LNCAP (cell line): ENCODE measurements around the gene TAF5L.

Experiments used
- TF ChIP-seq, protein P1 (sequence below): fragments of 450-650 bp; IDR thresholded peaks from 2 replicates; pipeline ENCODE4 v1.5.1; 2017; ENCODE audit warnings: mild to moderate bottlenecking

The TAF5L gene

GRCh38 chr1:229572286-229572685 lies 53.6 kb downstream of the TAF5L start:
- TF ChIP-seq, protein P1, sequence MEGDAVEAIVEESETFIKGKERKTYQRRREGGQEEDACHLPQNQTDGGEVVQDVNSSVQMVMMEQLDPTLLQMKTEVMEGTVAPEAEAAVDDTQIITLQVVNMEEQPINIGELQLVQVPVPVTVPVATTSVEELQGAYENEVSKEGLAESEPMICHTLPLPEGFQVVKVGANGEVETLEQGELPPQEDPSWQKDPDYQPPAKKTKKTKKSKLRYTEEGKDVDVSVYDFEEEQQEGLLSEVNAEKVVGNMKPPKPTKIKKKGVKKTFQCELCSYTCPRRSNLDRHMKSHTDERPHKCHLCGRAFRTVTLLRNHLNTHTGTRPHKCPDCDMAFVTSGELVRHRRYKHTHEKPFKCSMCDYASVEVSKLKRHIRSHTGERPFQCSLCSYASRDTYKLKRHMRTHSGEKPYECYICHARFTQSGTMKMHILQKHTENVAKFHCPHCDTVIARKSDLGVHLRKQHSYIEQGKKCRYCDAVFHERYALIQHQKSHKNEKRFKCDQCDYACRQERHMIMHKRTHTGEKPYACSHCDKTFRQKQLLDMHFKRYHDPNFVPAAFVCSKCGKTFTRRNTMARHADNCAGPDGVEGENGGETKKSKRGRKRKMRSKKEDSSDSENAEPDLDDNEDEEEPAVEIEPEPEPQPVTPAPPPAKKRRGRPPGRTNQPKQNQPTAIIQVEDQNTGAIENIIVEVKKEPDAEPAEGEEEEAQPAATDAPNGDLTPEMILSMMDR: no peak

- TF ChIP-seq, protein P1: no peak
Measured at GRCh38 chr1:229570891-229571516, 54.9 kb downstream of the TAF5L start.

GRCh38 chr1:229570305-229570704 lies 55.6 kb downstream of the TAF5L start:
- TF ChIP-seq, protein P1: no peak

DNA sequence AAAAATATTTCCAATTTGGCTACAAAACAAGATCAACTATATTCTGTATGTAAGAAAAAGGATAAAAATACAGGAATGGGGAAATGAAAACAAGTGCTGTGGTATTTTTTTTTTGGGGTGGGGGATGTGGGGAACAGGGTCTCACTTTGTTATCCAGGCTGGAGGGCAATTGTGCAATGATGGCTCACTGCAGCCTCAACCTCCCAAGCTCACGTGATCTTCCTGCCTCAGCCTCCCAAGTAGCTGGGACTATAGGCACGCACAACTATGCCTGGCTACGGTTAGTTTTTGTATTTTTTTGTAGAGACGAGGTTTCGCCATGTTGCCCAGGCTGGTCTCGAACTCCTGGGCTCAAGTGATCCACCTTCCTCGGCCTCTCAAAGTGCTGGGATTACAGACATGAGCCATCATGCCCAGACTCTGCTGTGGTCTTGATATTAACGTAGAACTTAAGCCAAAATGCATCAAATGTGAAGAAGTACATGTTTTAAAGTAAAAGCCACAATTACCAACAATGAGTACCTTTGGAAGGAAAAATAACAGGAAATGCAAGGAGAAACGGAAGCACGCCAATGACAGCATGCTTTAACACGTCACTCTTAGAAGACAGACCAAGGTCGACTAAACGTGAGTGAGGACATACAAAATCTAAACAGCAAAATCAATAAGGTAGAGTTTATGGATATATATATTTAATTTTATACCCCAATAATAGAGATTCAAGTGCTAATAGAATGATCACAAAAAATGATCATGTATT lies 58.6 kb downstream of the TAF5L start:
- TF ChIP-seq, protein P1: no peak

DNA sequence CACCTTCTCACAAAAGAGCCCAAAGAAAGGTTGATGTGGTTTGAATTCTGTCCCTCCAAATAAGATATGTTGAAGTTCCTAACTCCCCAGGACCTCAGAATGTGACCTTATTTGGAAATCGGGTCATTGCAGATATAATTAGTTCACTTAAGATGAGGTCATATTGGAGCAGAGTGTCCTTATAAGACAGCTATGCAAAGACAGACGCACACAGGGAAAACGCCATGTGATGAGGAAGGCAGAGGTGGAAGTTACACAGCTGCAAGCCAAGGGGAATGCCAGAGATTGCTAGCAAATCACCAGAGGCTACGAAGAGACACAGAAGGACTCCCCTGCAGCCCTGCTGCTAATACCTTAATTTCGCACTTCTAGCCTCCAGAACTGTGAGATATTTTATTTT lies 62.2 kb downstream of the TAF5L start:
- TF ChIP-seq, protein P1: no peak

- TF ChIP-seq, protein P1: no peak
Measured at GRCh38 chr1:229563241-229563640, 62.7 kb downstream of the TAF5L start.

DNA sequence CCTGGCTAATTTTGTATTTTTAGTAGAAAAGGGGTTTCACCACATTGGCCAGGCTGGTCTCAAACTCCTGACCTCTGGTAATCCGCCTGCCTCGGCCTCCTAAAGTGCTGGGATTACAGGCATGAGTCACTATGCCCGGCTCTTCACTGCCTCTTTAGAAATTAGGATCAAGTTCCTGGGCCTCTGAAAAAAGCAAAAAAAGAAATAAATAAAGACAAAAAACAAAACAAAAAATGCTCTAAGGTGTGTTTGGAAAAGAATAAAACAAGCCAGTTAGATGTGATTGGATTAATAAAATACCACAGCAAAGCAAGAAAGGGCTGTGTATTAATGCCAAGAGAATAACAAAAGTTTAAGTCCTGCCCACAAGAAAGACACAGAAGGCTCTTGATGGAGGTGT lies 63.2 kb downstream of the TAF5L start:
- TF ChIP-seq, protein P1: no peak
